HG02678 (cell line): Measurements from ENCODE around the gene NPAS3.

Experiments
- ATAC-seq: cut with Tn5 transposase; IDR thresholded peaks from one replicate; pipeline ENCODE4 v1.9.1; 2021; ENCODE audit warnings: mild to moderate bottlenecking, moderate library complexity; ENCODE audit not compliant: unreplicated experiment

The NPAS3 gene

DNA sequence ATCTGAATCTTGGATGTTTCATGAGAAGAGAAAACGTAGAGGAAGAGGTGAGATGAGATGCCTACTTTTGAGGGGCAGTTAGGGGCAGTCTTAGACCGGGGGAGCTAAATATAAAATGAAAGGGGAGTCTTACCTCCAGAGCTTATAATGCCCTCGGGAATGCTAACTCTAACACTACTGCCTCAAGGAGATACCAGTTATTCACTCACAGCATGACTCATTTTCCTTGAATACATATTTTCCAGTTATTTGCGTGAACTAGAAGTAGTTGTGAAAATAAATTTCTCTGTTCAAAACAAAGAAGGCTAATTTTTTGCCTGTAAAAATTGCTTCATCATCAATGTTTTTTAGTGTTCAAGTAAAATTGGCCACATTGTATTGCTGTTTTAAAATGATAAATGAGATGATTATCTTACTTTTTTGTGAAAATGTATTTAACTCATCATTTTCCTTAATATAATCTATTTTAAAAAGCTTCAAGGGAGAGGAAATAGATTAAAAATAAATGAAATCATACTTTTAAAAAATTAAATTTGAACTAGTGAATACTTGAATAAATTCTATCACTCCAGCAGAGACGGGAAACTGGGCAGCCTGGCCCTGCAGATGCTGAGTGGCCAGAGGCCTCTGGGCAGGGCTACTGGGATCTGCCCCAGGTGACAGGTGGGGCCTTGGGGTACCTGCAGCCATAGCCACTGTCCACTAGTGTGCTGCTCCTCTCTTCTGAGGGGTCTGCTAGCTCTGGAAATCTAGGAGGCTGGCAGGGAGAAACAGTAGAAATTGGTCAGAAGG lies 672.9 kb downstream of the NPAS3 start:
- no peak for ATAC-seq

DNA sequence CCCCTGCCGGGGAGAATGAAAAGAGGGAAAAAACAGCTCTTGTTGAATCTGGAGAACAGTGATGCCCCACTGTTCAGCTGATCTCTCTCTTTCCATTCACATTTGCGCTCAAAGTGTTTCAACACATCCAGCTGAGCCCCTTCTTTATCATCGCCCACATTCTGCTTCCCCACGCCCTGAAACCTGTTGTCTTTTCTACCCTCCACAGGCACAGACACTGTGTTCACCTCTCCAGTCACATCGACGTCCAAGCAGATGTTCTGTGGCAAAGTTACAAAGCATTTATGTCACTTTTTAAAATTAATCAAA lies 673.5 kb downstream of the NPAS3 start:
- ATAC-seq: no peak

DNA sequence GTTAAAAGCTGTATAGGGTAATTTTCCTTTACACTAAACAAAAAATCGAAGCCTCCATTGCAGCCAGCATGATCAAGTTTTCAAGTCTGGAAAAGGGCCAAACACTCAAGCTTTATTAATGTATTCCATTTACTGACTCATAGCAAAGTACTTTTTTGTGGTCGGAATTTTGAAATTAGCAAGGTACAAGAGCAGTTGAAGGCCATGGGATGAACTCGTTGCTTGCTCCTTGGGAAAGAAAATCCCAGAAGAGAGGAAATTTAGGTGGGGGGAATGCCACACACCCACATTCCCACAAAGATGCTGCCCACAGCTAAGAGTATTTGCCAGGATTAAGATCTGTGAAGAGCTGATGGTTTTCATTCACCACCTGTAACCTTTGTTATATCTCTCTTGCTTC lies 678.5 kb downstream of the NPAS3 start:
- no peak for ATAC-seq

DNA sequence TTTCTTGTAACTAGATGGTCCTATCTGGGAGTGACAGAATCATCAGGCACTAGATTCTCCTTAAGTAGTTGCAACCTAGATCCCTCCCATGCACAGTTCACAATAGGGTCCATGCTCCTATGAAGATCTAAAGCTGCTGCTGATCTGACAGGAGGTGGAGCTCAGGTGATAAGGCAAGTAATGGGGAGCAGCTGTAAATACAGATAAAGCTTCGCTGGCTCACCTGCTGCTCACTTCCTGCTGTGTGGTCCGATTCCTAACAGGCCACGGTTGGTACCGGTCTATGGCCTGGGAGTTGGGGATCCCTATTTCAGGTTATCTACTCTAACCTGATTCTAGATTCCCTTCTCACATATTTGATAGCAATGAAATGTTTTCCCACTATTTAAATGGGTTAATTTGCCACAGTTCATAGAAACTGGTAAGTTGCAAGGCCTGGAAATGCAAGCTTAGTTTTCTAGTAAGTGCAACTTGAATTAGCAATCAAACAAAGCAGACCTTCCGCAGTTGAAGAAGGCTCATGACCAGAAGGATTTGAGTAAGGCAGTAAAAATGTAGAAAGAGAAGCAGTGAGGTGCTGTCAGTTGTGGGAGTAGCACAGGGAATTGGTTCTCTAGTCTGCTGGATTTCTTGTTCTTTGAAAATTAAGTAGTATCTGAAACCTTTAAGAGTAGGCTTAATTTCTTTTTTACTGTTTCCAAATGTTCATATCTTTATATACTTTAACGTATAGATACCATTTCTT lies 679.9 kb downstream of the NPAS3 start:
- no peak for ATAC-seq

DNA sequence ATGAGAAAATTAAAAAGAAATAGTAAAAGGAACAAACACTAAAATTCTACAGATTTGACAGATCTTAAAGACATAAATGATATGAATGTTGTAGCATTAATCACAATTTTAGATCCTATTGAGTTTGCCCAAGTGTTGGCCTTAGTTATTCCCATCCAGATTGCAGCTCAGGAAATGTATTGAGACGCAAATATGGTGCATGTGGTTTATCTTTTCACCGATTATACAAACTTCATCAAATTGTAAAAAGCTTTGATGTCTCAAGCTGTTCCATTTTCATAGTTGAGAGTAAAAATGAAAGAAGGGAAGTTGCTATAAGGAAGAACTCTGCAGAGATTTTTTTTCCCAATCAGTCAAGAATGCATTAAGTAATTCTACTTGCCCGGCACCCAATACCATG lies 683.8 kb downstream of the NPAS3 start:
- no peak for ATAC-seq

DNA sequence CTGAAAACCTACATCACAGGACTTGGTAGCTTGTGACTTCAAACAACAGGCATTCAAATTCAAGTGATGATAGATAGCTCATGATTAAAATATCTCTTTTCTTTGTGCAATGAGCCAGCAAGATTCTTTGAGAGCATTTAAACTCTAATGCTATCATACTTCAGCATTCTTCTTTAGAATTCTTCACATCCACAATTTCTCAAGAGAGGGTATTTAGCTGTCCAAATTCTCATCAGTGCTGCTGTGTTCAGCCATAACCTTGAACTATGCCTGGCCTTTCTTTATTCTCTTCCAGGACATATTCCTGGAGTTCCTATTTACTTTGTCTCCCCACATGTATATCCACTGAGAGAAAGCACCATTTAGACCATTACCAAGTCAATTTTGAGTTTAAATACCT lies 691.1 kb downstream of the NPAS3 start:
- no peak for ATAC-seq

DNA sequence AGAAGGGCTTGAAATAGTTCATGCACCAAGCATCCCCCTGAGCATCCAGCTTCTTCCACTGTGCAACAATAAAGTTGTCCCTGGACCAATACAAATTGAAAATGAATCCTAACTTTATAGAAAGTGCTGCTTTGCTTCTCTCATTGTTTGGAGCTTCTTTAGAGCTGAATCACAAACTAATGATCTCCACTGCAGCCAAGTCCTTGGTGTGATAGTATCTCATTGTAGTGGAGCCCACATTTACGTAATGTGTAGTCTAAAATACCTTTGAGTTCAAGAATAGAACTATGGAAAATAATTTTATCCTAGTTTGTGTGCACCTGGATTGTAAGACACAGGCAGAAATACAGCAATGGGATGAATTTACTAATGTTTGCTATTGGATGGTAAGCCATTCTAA lies 692.3 kb downstream of the NPAS3 start:
- no peak for ATAC-seq

DNA sequence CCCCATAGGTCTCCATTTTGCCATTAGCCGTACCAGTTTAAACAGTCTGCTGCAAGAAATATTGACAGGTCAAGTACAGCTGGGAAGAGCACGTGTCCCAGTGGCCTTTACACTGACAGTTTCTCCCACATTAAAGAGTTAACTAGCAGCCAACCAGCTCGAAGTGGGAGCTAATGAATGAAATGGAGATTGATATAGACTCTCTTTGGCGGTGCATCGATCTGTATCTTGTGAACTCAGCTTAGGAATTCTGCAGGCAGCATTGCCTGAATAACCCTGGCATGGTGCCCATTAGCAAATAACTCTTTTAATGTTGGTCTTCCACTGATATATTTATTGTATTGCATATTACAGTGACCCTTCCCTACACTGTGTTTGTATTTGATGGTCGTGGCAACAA lies 692.8 kb downstream of the NPAS3 start:
- ATAC-seq: no peak

DNA sequence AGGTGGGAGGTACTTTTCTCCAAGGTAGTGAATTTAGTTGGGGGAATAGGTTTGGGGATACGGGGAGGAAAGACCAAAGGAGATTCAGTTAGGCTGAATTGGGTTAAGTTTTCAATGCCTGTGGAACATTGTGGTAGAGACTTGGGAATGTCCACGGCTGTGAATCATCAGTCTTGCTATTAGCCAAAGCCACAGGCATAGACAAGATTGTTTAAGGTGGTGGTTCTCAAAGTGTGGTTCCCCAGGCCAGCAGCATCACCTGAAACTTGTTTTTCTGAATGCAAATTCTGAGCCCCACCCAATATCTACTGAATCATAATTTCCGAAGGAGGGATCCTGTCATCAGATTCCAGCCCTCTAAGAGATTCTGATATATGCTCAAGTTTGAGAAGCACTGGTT lies 696.0 kb downstream of the NPAS3 start:
- no peak for ATAC-seq

DNA sequence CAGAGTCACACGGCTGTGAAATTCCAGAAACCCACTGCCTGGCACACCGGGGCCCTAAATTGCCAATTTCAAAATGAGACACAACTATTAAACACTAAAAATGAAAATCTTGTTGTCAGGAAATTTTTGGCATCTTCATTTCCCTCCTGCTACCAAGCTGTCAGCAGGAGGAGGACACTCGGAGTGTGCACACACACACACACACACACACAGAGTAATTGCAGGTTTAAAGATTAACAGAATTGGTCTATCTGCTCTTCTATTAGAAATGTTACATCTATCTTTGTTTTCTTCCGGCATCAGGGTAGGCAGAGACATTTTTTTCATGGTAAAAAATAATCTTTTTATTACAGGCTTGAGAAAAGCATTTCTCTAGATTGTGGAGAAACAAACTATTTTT lies 698.0 kb downstream of the NPAS3 start:
- ATAC-seq: no peak

DNA sequence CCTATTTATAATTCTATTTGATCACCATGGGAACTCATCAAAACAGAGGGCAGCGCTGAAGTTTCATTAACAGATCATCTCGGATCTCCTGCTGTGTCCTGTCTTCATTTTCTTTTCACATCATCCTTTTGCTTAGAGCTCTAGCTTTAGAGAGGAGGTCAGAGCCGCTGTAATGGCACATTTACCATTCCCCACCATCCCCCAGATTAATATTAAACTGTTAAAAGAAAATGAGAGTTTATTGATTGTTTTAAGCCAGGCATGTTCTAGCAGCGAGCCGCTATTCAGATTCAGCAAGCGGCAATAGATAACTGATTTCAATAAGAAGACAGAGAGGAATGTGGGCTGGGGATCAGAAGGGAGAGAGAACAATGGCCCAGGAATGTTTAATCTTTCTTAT lies 703.4 kb downstream of the NPAS3 start:
- no peak for ATAC-seq

DNA sequence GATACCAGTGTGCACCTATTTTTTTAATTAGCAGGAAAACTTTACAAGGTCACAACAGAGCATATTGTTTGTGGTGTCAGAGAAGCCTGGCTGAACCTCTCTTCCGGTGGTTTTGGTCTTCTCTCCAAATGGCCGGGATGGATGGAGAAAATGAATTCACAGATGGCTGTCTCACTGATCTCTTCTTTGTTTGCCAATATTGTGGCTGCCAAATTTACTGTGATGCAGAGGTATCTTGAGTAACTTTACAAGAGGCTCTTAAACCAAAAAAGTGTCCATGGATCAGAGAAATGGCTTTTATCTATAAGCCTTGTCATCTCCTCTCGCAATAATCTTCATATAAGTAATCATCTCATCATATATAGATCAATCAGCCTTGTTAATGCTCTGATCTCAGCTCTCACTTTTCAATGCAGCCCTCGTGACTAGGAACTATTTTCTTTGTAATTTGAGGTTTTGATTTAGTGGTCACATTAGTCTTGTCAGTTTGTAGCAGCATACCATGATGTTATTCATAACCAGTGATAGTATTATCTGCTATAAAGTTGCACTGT lies 704.1 kb downstream of the NPAS3 start:
- no peak for ATAC-seq

DNA sequence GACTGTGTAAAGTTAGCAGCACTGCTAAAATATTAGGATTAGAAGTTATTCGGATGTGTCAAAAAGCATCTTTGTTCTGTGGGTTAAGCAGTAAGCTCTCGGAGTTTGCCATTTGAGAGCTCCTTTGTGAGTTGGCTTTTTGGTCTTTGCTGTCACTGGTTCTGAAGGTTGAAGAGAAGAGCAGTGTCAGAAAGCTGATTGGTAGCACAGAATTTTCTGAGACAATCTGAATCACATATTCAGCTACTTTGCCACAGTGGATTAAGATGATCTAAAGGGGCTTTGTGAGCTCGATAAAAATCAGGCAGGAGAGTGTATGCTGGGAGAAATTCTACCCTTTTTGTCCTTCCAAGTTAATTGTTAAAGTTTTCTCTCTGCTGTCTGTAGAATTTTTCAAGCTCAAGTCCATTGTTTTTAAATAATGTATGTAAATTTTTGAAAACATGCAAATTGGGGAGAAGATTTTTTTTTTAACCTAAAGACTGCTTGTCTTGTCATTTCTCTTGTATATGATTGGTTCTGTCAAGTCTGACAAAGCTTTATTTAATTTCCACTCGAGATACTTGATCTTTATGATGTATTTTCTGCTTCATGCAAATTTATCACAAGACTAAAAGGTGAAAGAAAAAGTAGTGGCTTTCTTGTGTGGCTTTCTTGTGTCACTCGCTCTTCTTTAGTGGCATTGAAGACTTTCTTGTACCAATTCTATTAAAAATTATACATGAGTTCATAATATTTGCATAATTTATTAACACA lies 704.9 kb downstream of the NPAS3 start:
- no peak for ATAC-seq

DNA sequence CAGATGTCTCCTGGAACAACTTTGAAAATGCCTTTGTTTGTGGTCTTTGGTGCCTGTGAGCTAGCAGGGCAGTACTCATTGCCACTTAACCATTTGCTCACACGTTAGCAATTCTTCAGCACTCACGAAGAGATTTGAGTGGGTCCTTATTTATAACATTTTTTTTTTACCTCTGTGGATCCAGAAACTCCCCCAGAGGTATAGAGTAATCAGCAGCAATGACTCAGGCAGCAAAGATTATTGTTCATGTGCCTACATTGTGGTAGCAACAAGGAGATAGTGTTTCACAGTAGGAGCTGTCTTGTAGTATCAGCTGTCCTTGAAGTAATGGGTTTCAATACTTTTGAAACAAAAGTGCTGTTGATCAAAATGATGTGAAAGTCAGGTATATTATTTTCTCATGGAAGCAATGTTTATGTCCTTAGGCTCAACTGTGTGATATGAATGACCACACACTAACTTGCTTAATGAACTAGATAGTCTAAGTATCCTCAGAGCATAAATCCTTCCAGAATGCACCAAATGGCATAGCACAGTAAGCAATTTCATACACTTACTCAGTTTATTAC lies 708.1 kb downstream of the NPAS3 start:
- ATAC-seq: no peak

DNA sequence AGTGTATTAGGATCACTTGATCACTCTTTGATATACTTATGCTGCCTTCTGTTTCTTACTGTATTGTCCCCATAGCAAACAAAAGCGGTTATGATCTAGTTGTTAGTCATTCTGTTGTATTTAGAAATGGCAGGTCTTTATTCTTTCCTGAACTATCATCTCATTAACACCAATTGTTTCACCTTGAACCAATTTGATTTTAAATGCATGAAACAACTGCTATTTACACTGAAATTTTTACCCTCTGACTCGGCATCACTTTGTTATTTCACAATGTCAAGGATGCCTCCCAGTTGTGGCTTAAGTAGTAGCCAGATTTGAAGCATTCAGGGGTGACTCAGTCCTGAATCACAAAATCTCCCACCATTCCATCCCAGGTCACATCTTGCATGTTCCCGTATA lies 708.7 kb downstream of the NPAS3 start:
- ATAC-seq: no peak

DNA sequence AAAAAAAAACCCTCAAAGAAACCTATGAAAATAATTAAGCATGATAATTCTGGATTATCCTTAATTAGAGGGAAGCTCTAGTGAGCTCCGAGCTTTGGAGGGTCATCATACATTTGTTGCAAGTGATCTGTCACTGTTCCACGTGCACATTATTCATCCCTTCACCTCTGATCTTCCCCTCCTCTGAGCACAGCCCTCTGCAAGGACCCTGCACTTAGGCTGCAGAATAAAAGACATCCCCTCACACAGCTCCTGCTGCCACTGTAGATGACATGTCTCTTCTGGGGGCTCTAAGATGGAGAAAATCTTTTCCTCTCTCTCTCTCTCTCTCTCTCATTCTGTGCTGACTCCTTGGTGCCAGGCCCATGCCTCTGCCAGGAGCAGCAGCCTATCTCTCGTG lies 711.8 kb downstream of the NPAS3 start:
- ATAC-seq: no peak

DNA sequence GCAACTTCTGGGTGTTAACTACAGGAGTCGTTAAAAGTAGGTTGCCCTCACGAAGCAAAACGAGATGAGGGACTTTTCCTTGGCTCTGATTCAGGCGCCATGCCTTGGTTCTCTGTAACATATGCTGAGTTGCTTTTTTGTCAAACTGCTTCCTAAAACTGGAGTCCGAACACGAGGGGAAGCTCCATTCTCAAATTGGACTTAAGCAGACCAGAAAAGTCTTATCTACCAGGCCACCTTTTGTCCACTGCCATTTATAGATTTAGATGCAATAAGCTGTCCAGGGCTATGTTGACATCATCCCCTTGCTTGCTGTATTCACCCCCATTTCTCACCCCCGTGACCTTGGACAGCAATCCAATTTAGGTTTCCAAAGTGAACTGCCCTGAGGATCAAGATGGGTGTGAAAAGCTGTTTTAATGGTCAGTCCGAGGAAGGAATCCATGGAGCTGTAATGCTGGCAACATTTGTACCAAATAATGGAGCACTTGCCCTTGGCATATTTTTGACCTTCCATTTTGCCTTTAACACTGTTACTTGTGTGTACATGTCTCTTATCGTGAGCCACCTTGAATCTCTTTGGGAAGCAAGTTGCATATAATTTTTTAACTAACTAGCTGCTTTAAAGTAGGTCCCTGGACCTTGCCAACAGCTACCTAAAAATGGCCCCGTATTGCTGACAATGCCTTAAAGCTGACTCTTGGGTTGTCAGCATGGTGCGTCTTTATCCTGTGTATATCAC lies 714.1 kb downstream of the NPAS3 start:
- ATAC-seq: no peak

DNA sequence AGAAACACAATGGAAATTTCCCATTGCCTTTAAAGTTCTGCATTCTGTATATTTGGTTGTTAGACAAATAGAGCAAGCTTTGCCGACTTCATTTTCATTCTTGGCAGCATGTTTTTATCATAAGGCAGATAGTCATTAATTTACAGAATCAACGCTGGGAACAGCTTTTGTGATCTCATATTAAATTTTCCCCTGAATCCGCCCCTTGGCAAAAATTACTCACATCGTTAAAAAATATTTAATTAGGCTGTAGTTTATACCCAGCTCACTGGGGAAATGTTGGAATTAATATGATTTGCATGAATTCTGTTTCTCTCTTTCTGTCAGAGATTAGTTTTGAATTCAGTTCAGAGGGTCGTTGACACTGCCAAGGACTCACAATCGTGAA lies 714.6 kb downstream of the NPAS3 start:
- no peak for ATAC-seq

DNA sequence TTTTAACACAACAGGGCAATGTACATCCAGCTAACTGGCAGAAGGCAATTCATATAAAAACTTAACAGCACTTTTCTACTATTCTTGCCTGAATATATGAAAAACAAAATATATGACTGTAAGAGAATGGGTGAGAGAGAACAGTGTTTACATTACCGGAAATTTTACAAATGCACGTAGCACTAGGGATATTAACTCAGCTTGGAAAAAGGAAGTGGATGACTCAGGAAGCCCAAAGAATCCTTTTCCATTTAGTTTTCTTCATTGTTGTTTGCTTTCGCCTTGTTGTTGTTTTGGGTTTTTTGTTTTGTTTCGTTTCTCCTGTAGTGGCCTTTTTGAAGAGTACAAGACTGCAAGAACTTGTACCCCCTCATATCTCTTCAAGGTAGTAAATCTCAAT lies 716.7 kb downstream of the NPAS3 start:
- ATAC-seq: no peak

DNA sequence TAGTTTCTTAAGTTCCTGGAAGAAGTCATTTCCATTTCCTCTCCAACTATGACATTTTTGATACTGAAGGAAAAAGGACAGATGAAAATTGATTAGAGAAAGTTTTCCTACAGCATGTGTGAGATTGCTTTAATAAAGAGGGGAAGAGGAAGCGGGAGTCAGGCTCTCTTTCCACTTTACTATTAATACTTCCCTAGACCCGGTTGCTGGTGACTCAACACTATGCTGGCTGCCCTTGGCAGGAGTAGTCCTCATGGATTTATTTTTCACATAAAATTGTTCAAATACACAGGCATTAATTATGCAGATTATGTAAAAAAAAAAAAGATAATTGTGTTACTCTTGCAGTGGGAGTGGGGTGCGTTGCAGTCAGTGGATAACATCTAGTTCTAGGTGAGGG lies 718.8 kb downstream of the NPAS3 start:
- ATAC-seq: no peak

DNA sequence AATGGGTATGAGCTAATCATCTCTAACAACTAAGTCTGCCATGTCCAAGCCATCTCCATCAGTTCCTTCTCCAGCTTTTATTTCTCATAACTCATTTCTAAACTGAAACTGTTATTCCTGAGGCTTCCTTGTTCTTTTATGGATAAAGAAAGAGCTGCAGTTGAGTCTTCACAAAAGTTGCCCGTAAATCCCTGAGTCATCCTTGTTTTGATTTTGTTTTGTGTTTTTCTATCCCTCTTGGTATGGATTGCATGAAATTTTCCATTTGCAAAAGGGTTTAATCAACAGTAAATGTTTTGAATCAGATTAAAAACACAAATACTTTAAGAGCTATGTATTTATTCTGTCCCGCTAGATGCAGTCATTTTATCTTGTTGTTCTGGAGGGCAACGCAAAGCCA lies 721.6 kb downstream of the NPAS3 start:
- ATAC-seq: no peak
